Stimulated activated CD8-positive, alpha-beta memory T cell treated with anti-CD3 and anti-CD28 coated beads, Interleukin-12 subunit alpha, Interleukin-12 subunit beta, amount 100 ng/mL, for 1 hour (primary cell): ENCODE data around the gene ZNF474.
"Not testable (repeated sequence)": the region's sequence is repeated elsewhere in the genome, so short reads cannot be mapped to it uniquely, and the experiment has no call there.

Experiments
- DNase-seq: peaks from one replicate; pipeline ENCODE4 v3.0.0-alpha.2; 2020; ENCODE audit warnings: low read depth

The ZNF474 gene

DNA sequence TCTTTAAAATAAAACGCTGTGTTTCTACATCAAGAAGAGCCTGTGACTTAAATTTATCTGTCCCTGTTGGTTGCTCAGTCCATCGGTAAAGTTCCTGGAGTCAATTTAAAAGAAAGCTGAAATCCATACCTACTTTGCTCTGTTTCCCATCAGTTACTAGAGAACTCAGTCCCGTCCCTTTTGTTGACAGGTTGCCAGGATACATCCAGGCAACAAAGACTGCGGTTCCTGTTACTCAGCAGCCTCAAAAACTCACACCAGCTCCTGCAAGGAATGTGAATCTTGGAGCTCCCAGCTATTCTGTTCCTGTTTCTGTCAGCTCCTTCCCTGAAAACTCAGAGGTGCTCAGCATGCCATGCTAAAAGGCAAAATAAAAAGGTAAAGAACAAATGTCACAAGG, at the start of gene ZNF474:
Gene ZNF474, plus strand, starts transcription at position 241 of the 400 bp plus-strand sequence. CDS start 22,445 bp downstream, outside the sequence.
- DNase-seq, result no peak

- no peak for DNase-seq
Observed at GRCh38 chr5:122081541-122081940, 47.8 kb upstream of the ZNF474 start.

- DNase-seq, result no peak
Observed at GRCh38 chr5:122083535-122083934, 45.8 kb upstream of the ZNF474 start.

- DNase-seq, result no peak
Observed at GRCh38 chr5:122085041-122085440, 44.3 kb upstream of the ZNF474 start.

GRCh38 chr5:122089096-122090013, 40.0 kb upstream of the ZNF474 start:
- no peak for DNase-seq

DNA sequence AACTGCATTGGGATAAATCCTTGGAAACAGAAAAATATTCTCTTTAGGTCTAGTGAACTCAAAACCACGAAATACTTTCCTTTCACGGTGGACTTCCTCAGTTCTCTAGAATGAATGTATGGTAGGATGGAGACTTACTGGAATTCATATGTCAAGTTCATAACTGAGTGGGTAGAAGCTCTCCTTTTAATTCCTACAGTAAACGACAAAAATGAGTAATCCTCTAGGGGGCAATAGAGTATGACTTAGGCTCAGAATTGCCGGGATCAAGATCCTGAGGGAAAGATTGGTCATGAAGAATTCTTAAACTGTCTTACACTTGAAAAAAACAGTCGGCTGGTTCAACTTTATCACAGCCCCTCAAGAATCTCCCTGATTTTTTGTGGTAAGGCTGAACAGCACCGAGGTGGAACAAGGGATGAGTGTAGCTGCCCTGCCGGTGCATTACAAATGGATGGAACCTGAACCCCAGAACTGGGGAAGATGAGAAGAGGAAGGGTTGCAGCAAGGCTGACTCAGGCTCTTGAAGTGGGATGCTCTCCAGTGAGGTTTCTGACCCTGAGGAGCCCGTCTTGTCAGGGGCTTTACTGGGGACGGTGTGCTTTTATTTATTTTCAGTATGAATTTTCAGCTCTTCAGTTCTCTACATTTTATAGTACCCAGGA, 37.3 kb upstream of the ZNF474 start:
- no peak for DNase-seq

GRCh38 chr5:122093415-122094180, 35.7 kb upstream of the ZNF474 start:
- DNase-seq, result no peak

GRCh38 chr5:122094251-122094650, 35.1 kb upstream of the ZNF474 start:
- DNase-seq, result not testable (repeated sequence)

- no peak for DNase-seq
Observed at GRCh38 chr5:122095158-122095557, 34.2 kb upstream of the ZNF474 start.

GRCh38 chr5:122097391-122097790, 32.0 kb upstream of the ZNF474 start:
- no peak for DNase-seq

GRCh38 chr5:122099060-122099790, 30.1 kb upstream of the ZNF474 start:
- no peak for DNase-seq

DNA sequence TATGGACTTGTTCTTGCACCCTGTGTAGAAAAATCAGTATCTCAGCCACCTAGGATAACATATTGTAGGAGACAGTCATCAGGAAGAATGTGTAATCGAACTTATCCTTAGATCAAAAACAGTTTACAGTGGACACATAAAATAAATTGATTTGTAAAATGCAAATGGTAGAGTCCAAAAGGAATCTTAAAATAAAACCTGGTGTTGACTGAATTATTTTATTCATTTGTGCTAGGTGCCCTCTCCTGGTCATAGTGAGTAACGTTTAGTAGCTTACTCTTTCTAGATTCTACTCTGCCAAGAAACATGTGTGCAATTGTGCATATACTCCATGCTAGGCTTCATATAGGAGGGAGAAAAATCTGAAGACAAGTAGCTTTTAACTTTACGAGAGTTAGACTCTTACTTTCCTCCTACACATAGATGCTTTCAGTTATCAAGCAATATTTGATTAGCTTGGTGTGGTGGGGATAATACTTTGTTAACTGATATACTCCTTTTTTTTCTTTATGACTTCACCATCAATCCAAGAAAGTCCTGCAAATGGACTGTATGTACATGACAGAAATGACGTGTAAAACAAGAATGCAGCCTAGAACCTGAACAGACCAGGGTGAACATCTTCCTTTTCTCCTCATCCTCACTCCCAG, 27.6 kb upstream of the ZNF474 start:
- DNase-seq, result no peak

DNA sequence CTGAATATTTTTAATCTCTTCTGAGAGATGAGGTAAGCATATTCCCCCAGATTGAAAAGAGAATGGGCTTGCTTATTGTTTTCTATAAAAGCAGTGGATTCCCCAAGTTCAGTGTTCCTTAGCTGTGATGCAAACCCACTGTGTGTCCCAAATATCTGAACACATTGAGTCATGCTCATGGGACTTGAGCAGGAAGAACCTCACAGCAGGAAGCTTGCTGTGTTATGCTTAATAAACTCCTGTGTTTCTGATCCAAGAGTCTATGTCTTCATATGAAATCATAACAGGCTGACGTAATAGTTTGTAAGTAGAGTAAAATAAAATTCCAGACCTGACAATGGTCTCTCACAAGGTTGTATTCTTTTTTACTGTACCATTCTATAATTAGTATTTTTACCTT, 26.5 kb upstream of the ZNF474 start:
- DNase-seq, result no peak

DNA sequence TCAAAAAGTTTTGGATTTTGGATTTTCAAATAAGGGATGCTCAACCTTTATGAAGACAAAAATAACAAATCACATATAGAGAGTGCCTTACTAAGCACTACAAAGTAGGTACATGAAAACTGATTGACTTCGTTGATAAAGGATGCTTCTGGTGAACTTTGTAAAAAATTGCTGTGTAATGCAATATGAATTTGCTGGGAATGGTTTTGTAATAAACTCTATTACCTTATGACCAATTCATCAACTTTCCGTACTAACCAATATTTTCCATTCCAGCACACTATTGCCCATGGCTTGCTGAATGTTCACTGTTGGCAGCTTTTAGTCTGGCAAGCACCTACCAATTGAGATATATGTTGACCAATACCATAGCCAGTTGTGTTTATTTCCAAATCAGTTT, 23.4 kb upstream of the ZNF474 start:
- no peak for DNase-seq

DNA sequence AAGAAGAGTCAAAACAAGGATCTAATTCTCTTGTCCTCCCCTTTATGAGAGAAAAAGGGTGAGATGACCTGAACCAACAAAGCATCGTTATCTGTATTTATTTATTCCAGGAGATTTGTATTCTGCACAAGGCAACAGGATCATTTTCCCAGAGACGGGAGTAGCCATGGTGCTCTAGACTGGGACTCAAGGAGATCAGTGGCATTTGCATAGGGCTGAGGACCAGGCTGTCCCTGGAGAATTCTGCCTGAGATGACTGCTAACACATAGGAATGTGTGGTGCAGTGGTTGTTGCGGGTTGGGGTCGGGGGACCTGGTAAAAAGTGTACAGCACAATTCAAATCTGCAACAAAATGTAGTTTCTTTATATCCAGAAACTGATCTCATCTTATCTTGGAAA, 22.3 kb upstream of the ZNF474 start:
- DNase-seq, result no peak

- no peak for DNase-seq
Observed at GRCh38 chr5:122110987-122111386, 18.4 kb upstream of the ZNF474 start.

GRCh38 chr5:122111460-122111859, 17.9 kb upstream of the ZNF474 start:
- DNase-seq, result no peak

GRCh38 chr5:122112063-122112462, 17.3 kb upstream of the ZNF474 start:
- DNase-seq, result no peak

DNA sequence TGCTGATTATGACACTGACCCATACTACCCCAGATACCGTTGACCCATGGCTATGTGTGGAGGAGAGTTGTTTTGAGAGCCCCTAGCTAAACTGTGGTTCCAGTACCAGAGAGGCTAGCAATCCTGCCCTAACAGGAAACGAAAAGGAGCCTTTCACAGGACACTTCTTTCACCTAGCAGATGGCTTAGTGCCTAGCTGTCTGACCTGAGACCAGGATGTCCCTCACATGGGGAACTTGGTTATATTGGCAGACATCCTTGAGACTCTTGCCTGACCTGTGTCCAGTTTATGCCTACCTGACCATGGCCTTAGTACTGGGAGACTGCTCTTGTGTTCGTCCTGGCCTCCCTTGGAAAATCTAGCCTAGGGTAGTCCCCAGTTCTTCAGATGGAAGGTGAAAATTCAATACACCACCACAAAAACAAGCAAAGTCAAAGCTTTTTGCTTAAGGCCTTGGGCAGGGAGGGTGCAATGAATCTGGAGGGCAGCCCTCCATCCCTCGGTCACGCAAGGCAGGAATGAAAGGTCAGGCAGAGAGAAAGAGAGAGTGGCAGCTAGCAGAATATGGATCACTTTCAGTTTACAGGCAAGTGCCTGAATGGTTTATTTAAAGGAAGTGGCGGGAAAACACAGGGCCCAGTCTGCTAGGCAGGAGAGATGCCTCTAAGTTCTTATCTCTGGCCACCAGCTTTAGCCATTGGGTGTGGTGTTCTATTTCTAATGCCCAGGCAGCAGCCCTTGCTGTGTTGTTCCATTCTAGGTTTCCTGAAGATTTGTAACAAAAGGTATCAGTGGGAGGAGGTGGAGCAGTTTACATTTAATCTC, 16.4 kb upstream of the ZNF474 start:
- no peak for DNase-seq

- DNase-seq, result no peak
Observed at GRCh38 chr5:122114501-122114900, 14.8 kb upstream of the ZNF474 start.
